HEK293 (cell line): ENCODE results near the gene NEAT1.

Source experiments
- CTCF ChIA-PET: fragments of 350-600 bp; formaldehyde crosslinking; extraction: SDS; loops from one replicate; lab custom pipeline; 2021; ENCODE audit warnings: antibody characterized with exemption; lab: Yijun Ruan, JAX
- POLR2A ChIA-PET: fragments of 300-600 bp; formaldehyde crosslinking; extraction: SDS; loops from one replicate; lab custom pipeline; 2020; ENCODE audit warnings: antibody characterized with exemption, inconsistent platforms; lab: Yijun Ruan, JAX
- H3K27ac ChIP-seq: fragments of 200-500 bp; sonication (Bioruptor generic); 2 replicates; pipeline ENCODE4 v1.5.1; 2014; ENCODE audit warnings: low read depth, low read length, control low read depth, inconsistent platforms; ENCODE audit errors: extremely low read depth
- H3K36me3 ChIP-seq, 2 experiments: fragments of 200-500 bp in 1 of 2; sonication (Bioruptor generic) in 1 of 2; 1 replicate in 1 of 2; 2 replicates in 1 of 2; pipeline ENCODE4 v1.5.1; 2014 to 2017; ENCODE audit warnings: inconsistent platforms in 2 of 2, low read length in 2 of 2; ENCODE audit not compliant: control insufficient read depth in 2 of 2, insufficient read depth in 1 of 2
- H3K4me1 ChIP-seq: fragments of 200-500 bp; sonication (Bioruptor generic); 2 replicates; pipeline ENCODE4 v1.5.1; 2014; ENCODE audit warnings: mild to moderate bottlenecking, low read length, inconsistent platforms; ENCODE audit not compliant: control insufficient read depth, insufficient read depth
- H3K4me3 ChIP-seq: 2 replicates; pipeline ENCODE4 v1.5.1; 2011; ENCODE audit warnings: low read depth, mild to moderate bottlenecking, control low read depth, low read length, moderate library complexity
- H3K9me3 ChIP-seq: fragments of 200-500 bp; sonication (Bioruptor generic); 2 replicates; pipeline ENCODE4 v1.5.1; 2014; ENCODE audit warnings: low read depth, low read length, inconsistent platforms; ENCODE audit not compliant: control insufficient read depth, insufficient read depth
- FEZF1 ChIP-seq: fragments of 450-650 bp; formaldehyde crosslinking; IDR thresholded peaks from 2 replicates; pipeline ENCODE4 v1.5.1; 2016; ENCODE audit warnings: missing biosample characterization, missing genetic modification characterization
- HOXC10 ChIP-seq: sonication (generic); formaldehyde crosslinking; IDR thresholded peaks from 2 replicates; pipeline ENCODE4 v1.8.1; 2023; ENCODE audit warnings: mild to moderate bottlenecking, missing genetic modification reagents
- IKZF3 ChIP-seq: fragments of 450-650 bp; IDR thresholded peaks from 2 replicates; pipeline ENCODE4 v1.5.0; 2018; ENCODE audit warnings: missing biosample characterization, mild to moderate bottlenecking, missing genetic modification characterization, moderate library complexity
- KLF9 ChIP-seq: fragments of 450-650 bp; formaldehyde crosslinking; IDR thresholded peaks from 2 replicates; pipeline ENCODE4 v1.5.1; 2016; ENCODE audit warnings: missing biosample characterization, missing genetic modification characterization, low read depth
- MZF1 ChIP-seq: fragments of 450-650 bp; formaldehyde crosslinking; IDR thresholded peaks from 2 replicates; pipeline ENCODE4 v1.5.1; 2017; ENCODE audit warnings: missing biosample characterization, missing genetic modification characterization, borderline replicate concordance
- PRDM1 ChIP-seq: fragments of 450-650 bp; formaldehyde crosslinking; IDR thresholded peaks from 2 replicates; pipeline ENCODE4; 2016; ENCODE audit warnings: missing biosample characterization, missing genetic modification characterization
- SCRT1 ChIP-seq: fragments of 450-650 bp; formaldehyde crosslinking; IDR thresholded peaks from 2 replicates; pipeline ENCODE4 v1.5.1; 2016; ENCODE audit warnings: missing biosample characterization, missing genetic modification characterization, borderline replicate concordance
- ZBTB48 ChIP-seq: fragments of 450-650 bp; formaldehyde crosslinking; IDR thresholded peaks from 2 replicates; pipeline ENCODE4 v1.5.1; 2016; ENCODE audit warnings: missing biosample characterization, missing genetic modification characterization
- ZFP37 ChIP-seq: fragments of 450-650 bp; formaldehyde crosslinking; IDR thresholded peaks from 2 replicates; pipeline ENCODE4 v1.5.1; 2016; ENCODE audit warnings: missing biosample characterization, missing genetic modification characterization
- ZFP41 ChIP-seq: fragments of 450-650 bp; formaldehyde crosslinking; IDR thresholded peaks from 2 replicates; pipeline ENCODE4 v1.5.1; 2016; ENCODE audit warnings: missing biosample characterization, missing genetic modification characterization, borderline replicate concordance
- ZFP69B ChIP-seq: fragments of 450-650 bp; formaldehyde crosslinking; IDR thresholded peaks from 2 replicates; pipeline ENCODE4 v1.5.1; 2016; ENCODE audit warnings: missing biosample characterization, missing genetic modification characterization
- ZNF112 ChIP-seq: fragments of 450-650 bp; formaldehyde crosslinking; IDR thresholded peaks from 2 replicates; pipeline ENCODE4 v1.5.0; 2017; ENCODE audit warnings: missing biosample characterization, missing genetic modification characterization
- ZNF132 ChIP-seq: fragments of 450-650 bp; formaldehyde crosslinking; IDR thresholded peaks from 2 replicates; pipeline ENCODE4 v1.5.1; 2017; ENCODE audit warnings: missing biosample characterization, missing genetic modification characterization, borderline replicate concordance
- ZNF155 ChIP-seq: fragments of 450-650 bp; formaldehyde crosslinking; IDR thresholded peaks from 2 replicates; pipeline ENCODE4 v1.5.1; 2016; ENCODE audit warnings: missing biosample characterization, missing genetic modification characterization
- ZNF169 ChIP-seq: fragments of 450-650 bp; formaldehyde crosslinking; IDR thresholded peaks from 2 replicates; pipeline ENCODE4 v1.5.1; 2016; ENCODE audit warnings: missing biosample characterization, missing genetic modification characterization
- ZNF2 ChIP-seq: fragments of 450-650 bp; formaldehyde crosslinking; IDR thresholded peaks from 2 replicates; pipeline ENCODE4 v1.5.1; 2016; ENCODE audit warnings: missing biosample characterization, missing genetic modification characterization
- ZNF341 ChIP-seq: fragments of 450-650 bp; formaldehyde crosslinking; IDR thresholded peaks from 2 replicates; pipeline ENCODE4; 2016; ENCODE audit warnings: low read depth, missing biosample characterization, missing genetic modification characterization
- ZNF391 ChIP-seq: fragments of 450-650 bp; formaldehyde crosslinking; IDR thresholded peaks from 2 replicates; pipeline ENCODE4 v1.5.1; 2016; ENCODE audit warnings: low read depth, missing biosample characterization, missing genetic modification characterization, borderline replicate concordance
- ZNF473 ChIP-seq: fragments of 450-650 bp; formaldehyde crosslinking; IDR thresholded peaks from 2 replicates; pipeline ENCODE4 v1.5.1; 2017; ENCODE audit warnings: missing biosample characterization, missing genetic modification characterization
- ZNF571 ChIP-seq: fragments of 450-650 bp; formaldehyde crosslinking; IDR thresholded peaks from 2 replicates; pipeline ENCODE4 v1.5.0; 2017; ENCODE audit warnings: missing biosample characterization, missing genetic modification characterization
- ZNF777 ChIP-seq: fragments of 450-650 bp; formaldehyde crosslinking; IDR thresholded peaks from 2 replicates; pipeline ENCODE4 v1.5.1; 2017; ENCODE audit warnings: missing biosample characterization, missing genetic modification characterization, borderline replicate concordance
- TF ChIP-seq, protein P1 (sequence below): fragments of 450-650 bp; formaldehyde crosslinking; IDR thresholded peaks from 2 replicates; pipeline ENCODE4 v1.5.1; 2016; ENCODE audit warnings: missing biosample characterization, missing genetic modification characterization
- TF ChIP-seq, protein P2 (sequence below): fragments of 450-650 bp; formaldehyde crosslinking; IDR thresholded peaks from 2 replicates; pipeline ENCODE4 v1.5.1; 2016; ENCODE audit warnings: missing biosample characterization, missing genetic modification characterization
- TF ChIP-seq, protein P3 (sequence below): fragments of 450-650 bp; formaldehyde crosslinking; conservative IDR thresholded peaks from 2 replicates; pipeline ENCODE4 v1.5.1; 2016; ENCODE audit warnings: low read depth, missing biosample characterization, missing genetic modification characterization
- TF ChIP-seq, protein P4 (sequence below): fragments of 450-650 bp; formaldehyde crosslinking; IDR thresholded peaks from 2 replicates; pipeline ENCODE4 v1.5.1; 2016; ENCODE audit warnings: missing biosample characterization, missing genetic modification characterization

Gene NEAT1

DNA sequence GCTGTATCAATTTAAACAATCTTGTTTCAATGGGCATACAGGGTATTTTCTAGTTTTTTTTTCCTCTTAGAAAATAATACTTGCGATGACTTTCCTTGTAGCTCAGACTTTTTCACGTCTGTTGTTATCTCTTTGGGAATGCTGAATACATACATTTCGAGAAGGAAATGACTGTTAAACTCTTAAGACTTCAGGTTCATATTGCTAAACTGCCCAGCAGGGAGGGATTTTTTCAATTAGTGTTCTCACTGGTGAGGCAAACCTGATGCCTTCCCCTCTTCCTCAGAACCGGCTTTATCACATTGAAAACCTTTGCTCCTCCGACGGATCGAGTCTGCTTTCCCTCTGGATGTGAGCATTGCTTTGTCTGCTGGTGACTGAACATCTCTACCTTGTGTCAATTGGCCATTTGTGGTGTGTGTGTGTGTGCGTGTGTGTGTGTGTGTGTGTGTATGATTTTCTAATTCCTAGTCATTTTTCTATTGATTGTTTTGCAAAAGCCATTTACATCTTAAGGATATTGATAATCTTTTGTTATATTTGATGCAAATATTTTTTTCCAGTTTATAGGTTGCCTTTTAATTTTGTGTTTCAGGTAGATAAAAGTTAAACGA, 6.6 kb downstream of the NEAT1 start (continued):
- TF ChIP-seq ZFP37 (tag by site-specific recombination) (peak; percentile 24; the same call in 1 of the 2 replicates), ZNF391 (peak; percentile 84; the same call in 1 of the 2 replicates), IKZF3 (tag by site-specific recombination) (peak; percentile 65; the same call in 1 of the 2 replicates), PRDM1 (tag by site-specific recombination) (peak; percentile 75)

DNA sequence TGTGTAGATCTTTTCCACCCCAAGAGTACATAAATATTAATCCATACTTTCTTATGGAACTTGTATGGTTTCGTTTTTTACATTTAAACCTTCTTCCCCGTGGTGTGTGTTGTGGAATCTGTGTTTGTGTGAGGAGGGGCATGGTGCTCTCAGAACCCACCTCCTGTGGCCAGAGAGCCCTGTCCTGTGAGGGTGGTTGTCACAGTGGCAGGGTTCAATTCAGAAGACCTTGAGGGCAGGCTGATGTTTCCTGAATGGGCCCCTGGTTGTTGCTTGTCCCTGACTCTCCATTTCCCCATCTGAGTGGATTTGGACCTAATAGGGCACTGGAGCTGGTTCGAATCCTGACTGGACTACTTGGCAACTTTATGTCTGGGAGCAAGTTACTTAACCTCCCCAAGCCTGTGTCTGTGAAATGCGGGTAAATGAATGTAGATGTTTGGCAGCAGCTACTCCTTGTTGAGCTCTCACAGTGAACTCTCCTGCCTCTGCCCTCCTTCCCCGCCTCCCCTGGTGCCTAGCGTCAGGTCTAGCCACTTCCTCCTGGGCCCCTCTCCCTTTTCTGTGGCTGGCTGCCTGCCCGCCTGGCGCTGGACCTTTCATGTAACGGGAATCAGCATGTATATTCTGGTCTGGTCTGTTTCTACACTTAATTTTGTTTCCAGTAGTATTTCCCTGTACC, 7.3 kb downstream of the NEAT1 start:
- Histone ChIP-seq H3K27ac (peak overlapping the region; percentile 55), H3K36me3 (peaks cover 0 to 51% of the 10 kb centered on the region in 2 experiments; a peak in 1 of 3 replicates), H3K4me3 (peak overlapping the region; percentile 68), H3K9me3 (no peaks in the 10 kb centered on the region), H3K4me1 (no peaks in the 10 kb centered on the region)
- POLR2A ChIA-PET, result interaction anchor here (0.7 to 16.9 kb wide), 10 partner anchors 9 to 69 kb away, joined by 3 to 1129 read pairs (median 4); partner anchors contain the start of genes FRMD8 and MALAT1
- CTCF ChIA-PET, result interaction anchor here (1.3 kb wide), 1 partner anchor 14 kb away, joined by 7 read pairs; no protein-coding TSS in a partner anchor
- TF ChIP-seq ZNF777 (tag by site-specific recombination) (no peak), ZNF132 (tag by site-specific recombination) (no peak), FEZF1 (tag by site-specific recombination) (0 out of 2 replicates have a peak, but pooled peaks have one; percentile 23), SCRT1 (tag by site-specific recombination) (no peak), ZNF112 (tag by site-specific recombination) (no peak), ZFP69B (tag by site-specific recombination) (peak; percentile 65; the same call in 1 of the 2 replicates), ZNF169 (tag by site-specific recombination) (no peak), ZFP41 (tag by site-specific recombination) (no peak), ZNF341 (tag by site-specific recombination) (no peak), ZBTB48 (tag by site-specific recombination) (peak; percentile 65), ZNF473 (tag by site-specific recombination) (no peak), ZNF571 (no peak), ZNF2 (no peak), HOXC10 (CRISPR knock-in tag) (no peak), KLF9 (tag by site-specific recombination) (no peak), ZNF155 (tag by site-specific recombination) (no peak), MZF1 (no peak)
- TF ChIP-seq, protein P1, sequence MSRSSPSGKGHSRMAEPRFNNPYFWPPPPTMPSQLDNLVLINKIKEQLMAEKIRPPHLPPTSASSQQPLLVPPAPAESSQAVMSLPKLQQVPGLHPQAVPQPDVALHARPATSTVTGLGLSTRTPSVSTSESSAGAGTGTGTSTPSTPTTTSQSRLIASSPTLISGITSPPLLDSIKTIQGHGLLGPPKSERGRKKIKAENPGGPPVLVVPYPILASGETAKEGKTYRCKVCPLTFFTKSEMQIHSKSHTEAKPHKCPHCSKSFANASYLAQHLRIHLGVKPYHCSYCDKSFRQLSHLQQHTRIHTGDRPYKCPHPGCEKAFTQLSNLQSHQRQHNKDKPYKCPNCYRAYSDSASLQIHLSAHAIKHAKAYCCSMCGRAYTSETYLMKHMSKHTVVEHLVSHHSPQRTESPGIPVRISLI (tag by site-specific recombination), result no peak
- TF ChIP-seq, protein P2, sequence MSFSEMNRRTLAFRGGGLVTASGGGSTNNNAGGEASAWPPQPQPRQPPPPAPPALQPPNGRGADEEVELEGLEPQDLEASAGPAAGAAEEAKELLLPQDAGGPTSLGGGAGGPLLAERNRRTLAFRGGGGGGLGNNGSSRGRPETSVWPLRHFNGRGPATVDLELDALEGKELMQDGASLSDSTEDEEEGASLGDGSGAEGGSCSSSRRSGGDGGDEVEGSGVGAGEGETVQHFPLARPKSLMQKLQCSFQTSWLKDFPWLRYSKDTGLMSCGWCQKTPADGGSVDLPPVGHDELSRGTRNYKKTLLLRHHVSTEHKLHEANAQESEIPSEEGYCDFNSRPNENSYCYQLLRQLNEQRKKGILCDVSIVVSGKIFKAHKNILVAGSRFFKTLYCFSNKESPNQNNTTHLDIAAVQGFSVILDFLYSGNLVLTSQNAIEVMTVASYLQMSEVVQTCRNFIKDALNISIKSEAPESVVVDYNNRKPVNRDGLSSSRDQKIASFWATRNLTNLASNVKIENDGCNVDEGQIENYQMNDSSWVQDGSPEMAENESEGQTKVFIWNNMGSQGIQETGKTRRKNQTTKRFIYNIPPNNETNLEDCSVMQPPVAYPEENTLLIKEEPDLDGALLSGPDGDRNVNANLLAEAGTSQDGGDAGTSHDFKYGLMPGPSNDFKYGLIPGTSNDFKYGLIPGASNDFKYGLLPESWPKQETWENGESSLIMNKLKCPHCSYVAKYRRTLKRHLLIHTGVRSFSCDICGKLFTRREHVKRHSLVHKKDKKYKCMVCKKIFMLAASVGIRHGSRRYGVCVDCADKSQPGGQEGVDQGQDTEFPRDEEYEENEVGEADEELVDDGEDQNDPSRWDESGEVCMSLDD (tag by site-specific recombination), result no peak
- TF ChIP-seq, protein P3, sequence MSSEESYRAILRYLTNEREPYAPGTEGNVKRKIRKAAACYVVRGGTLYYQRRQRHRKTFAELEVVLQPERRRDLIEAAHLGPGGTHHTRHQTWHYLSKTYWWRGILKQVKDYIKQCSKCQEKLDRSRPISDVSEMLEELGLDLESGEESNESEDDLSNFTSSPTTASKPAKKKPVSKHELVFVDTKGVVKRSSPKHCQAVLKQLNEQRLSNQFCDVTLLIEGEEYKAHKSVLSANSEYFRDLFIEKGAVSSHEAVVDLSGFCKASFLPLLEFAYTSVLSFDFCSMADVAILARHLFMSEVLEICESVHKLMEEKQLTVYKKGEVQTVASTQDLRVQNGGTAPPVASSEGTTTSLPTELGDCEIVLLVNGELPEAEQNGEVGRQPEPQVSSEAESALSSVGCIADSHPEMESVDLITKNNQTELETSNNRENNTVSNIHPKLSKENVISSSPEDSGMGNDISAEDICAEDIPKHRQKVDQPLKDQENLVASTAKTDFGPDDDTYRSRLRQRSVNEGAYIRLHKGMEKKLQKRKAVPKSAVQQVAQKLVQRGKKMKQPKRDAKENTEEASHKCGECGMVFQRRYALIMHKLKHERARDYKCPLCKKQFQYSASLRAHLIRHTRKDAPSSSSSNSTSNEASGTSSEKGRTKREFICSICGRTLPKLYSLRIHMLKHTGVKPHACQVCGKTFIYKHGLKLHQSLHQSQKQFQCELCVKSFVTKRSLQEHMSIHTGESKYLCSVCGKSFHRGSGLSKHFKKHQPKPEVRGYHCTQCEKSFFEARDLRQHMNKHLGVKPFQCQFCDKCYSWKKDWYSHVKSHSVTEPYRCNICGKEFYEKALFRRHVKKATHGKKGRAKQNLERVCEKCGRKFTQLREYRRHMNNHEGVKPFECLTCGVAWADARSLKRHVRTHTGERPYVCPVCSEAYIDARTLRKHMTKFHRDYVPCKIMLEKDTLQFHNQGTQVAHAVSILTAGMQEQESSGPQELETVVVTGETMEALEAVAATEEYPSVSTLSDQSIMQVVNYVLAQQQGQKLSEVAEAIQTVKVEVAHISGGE (tag by site-specific recombination), result no peak
- TF ChIP-seq, protein P4, sequence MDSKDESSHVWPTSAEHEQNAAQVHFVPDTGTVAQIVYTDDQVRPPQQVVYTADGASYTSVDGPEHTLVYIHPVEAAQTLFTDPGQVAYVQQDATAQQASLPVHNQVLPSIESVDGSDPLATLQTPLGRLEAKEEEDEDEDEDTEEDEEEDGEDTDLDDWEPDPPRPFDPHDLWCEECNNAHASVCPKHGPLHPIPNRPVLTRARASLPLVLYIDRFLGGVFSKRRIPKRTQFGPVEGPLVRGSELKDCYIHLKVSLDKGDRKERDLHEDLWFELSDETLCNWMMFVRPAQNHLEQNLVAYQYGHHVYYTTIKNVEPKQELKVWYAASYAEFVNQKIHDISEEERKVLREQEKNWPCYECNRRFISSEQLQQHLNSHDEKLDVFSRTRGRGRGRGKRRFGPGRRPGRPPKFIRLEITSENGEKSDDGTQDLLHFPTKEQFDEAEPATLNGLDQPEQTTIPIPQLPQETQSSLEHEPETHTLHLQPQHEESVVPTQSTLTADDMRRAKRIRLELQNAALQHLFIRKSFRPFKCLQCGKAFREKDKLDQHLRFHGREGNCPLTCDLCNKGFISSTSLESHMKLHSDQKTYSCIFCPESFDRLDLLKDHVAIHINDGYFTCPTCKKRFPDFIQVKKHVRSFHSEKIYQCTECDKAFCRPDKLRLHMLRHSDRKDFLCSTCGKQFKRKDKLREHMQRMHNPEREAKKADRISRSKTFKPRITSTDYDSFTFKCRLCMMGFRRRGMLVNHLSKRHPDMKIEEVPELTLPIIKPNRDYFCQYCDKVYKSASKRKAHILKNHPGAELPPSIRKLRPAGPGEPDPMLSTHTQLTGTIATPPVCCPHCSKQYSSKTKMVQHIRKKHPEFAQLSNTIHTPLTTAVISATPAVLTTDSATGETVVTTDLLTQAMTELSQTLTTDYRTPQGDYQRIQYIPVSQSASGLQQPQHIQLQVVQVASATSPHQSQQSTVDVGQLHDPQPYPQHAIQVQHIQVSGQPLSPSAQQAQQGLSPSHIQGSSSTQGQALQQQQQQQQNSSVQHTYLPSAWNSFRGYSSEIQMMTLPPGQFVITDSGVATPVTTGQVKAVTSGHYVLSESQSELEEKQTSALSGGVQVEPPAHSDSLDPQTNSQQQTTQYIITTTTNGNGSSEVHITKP, result peak; percentile 61
